CD14-positive monocyte (primary cell): ENCODE data around the gene HLA-DMB. TPM values are rescaled to one million over a fixed set of nuclear protein-coding genes. Genes with fewer than 3 reads are reported as not detected.

Experiments used
- DNase-seq, 3 donors: peaks; one replicate each; pipeline ENCODE4 v3.0.0-alpha.2; 2011 to 2022
- H2AFZ ChIP-seq: 2 replicates; pipeline ENCODE4 v1.6.0; 2012; ENCODE audit warnings: mild to moderate bottlenecking, low read depth, low read length, inconsistent platforms; ENCODE audit not compliant: insufficient read depth, poor library complexity, severe bottlenecking
- H3K27ac ChIP-seq, 2 donors: 1 replicate in 1 of 2; 2 replicates in 1 of 2; pipeline ENCODE4 v1.5.1; 2012 to 2013; ENCODE audit warnings: low read length in 2 of 2, control low read depth in 1 of 2, inconsistent platforms in 1 of 2, low read depth in 1 of 2, mild to moderate bottlenecking in 1 of 2
- H3K27me3 ChIP-seq, 2 donors: one replicate each; pipeline versions ENCODE4 v1.6.0 to v1.6.1; 2011 to 2013; ENCODE audit warnings: low read length in 2 of 2; ENCODE audit not compliant: control insufficient read depth in 2 of 2, insufficient read depth in 2 of 2
- H3K36me3 ChIP-seq, 2 donors: replicated peaks in 1 of 2; 1 replicate in 1 of 2; 2 replicates in 1 of 2; pipeline versions ENCODE4 v1.5.1 to v1.6.1; 2012 to 2013; ENCODE audit warnings: low read length in 2 of 2, control low read depth in 1 of 2, inconsistent platforms in 1 of 2, mild to moderate bottlenecking in 1 of 2; ENCODE audit not compliant: insufficient read depth in 2 of 2, control insufficient read depth in 1 of 2
- H3K4me1 ChIP-seq, 2 donors: 1 replicate in 1 of 2; 2 replicates in 1 of 2; pipeline versions ENCODE4 v1.5.1 to v1.6.1; 2012 to 2013; ENCODE audit warnings: low read length in 2 of 2, control low read depth in 1 of 2, inconsistent platforms in 1 of 2, mild to moderate bottlenecking in 1 of 2, moderate library complexity in 1 of 2; ENCODE audit not compliant: insufficient read depth in 2 of 2, control insufficient read depth in 1 of 2
- H3K4me2 ChIP-seq: replicated peaks from 2 replicates; pipeline ENCODE3; 2012; ENCODE audit warnings: low read length, moderate library complexity, mild to moderate bottlenecking; ENCODE audit not compliant: poor library complexity, severe bottlenecking; ENCODE audit errors: extremely low read depth
- H3K4me3 ChIP-seq, 3 experiments: fragments of 200-600 bp in 1 of 3; sonication (generic) in 1 of 3; replicated peaks in 1 of 3; 1 replicate in 2 of 3; 2 replicates in 1 of 3; pipeline ENCODE4 v1.5.1; 2011 to 2013; ENCODE audit warnings: low read length in 3 of 3, mild to moderate bottlenecking in 3 of 3, control low read depth in 2 of 3, low read depth in 2 of 3, inconsistent platforms in 1 of 3, moderate library complexity in 1 of 3
- H3K79me2 ChIP-seq: 2 replicates; pipeline ENCODE4 v1.6.0; 2012; ENCODE audit warnings: mild to moderate bottlenecking, control low read depth, inconsistent platforms, low read length, moderate library complexity; ENCODE audit not compliant: insufficient read depth
- H3K9ac ChIP-seq: 2 replicates; pipeline ENCODE4 v1.6.0; 2017; ENCODE audit warnings: low read length, mild to moderate bottlenecking; ENCODE audit not compliant: insufficient read depth, poor library complexity, severe bottlenecking
- H3K9me3 ChIP-seq, 2 donors: replicated peaks in 1 of 2; 1 replicate in 1 of 2; 2 replicates in 1 of 2; pipeline versions ENCODE4 v1.5.1 to v1.6.1; 2012 to 2013; ENCODE audit warnings: low read length in 2 of 2, control low read depth in 1 of 2; ENCODE audit not compliant: control insufficient read depth in 1 of 2, insufficient read depth in 1 of 2
- H4K20me1 ChIP-seq: 2 replicates; pipeline ENCODE4 v1.6.0; 2012; ENCODE audit warnings: mild to moderate bottlenecking, low read length, control low read depth, moderate library complexity; ENCODE audit not compliant: insufficient read depth
- H3K27ac Mint-ChIP-seq, 7 donors: one replicate each; pipeline ENCODE4 v1.8.0; 2020; ENCODE audit warnings: mild to moderate bottlenecking in 7 of 7, mixed read lengths in 7 of 7, moderate library complexity in 6 of 7, inconsistent platforms in 2 of 7
- H3K27me3 Mint-ChIP-seq, 3 donors: one replicate each; pipeline ENCODE4 v1.8.0; 2021 to 2022; ENCODE audit warnings: low read depth in 3 of 3, mild to moderate bottlenecking in 3 of 3, mixed read lengths in 3 of 3, moderate library complexity in 3 of 3, inconsistent platforms in 1 of 3
- H3K36me3 Mint-ChIP-seq, 2 donors: one replicate each; pipeline ENCODE4 v1.8.0; 2020; ENCODE audit warnings: mixed read lengths in 2 of 2, inconsistent platforms in 1 of 2, mild to moderate bottlenecking in 1 of 2
- H3K4me1 Mint-ChIP-seq: one replicate; pipeline ENCODE4 v1.8.0; 2020; ENCODE audit warnings: mild to moderate bottlenecking, mixed read lengths
- H3K4me3 Mint-ChIP-seq, 2 donors: one replicate each; pipeline ENCODE4 v1.8.0; 2020; ENCODE audit warnings: mild to moderate bottlenecking in 2 of 2, mixed read lengths in 2 of 2, moderate library complexity in 1 of 2
- H3K9me3 Mint-ChIP-seq, 7 donors: one replicate each; pipeline ENCODE4 v1.8.0; 2020 to 2022; ENCODE audit warnings: mixed read lengths in 7 of 7, mild to moderate bottlenecking in 6 of 7, moderate library complexity in 6 of 7, inconsistent platforms in 2 of 7
- CTCF ChIP-seq: fragments of 200-600 bp; IDR thresholded peaks from one replicate; pipeline ENCODE4 v1.8.0; 2022; ENCODE audit warnings: antibody characterized with exemption, mild to moderate bottlenecking
- WGBS: methylation state at CpG from one replicate; pipeline ENCODE4 v1.1.5; 2013; ENCODE audit warnings: missing lambda C conversion rate; ENCODE audit not compliant: insufficient coverage; 5-methylcytosine and 5-hydroxymethylcytosine counted together
- intact Hi-C, 2 donors: fragments of 100-400 bp; cut with micrococcal nuclease; formaldehyde crosslinking; loops; one replicate each; pipeline versions ENCODE4 v1.15.0 to v1.15.1; 2023
- polyA plus RNA-seq, 3 donors: library from polyadenylated mRNA; depleted of rRNA in 1 of 3; unstranded in 2 of 3; stranded (reverse) in 1 of 3; fragments of 300-500 nt in 2 of 3; fragments of >200 nt in 1 of 3; fragmentation: Illumina TruSeq in 2 of 3; gene quantifications; 1 replicate in 2 of 3; 2 replicates in 1 of 3; pipeline ENCODE4 v1.2.3, GENCODE V29; 2012 to 2021

HLA-DMB gene
- polyA plus RNA-seq, 3 donors, result 510 to 924 (median 726) TPM

GRCh38 chr6:32972353-32973143 is 31.7 kb upstream of the HLA-DMB start:
- Histone ChIP-seq H3K4me3 (peak overlapping the region; percentile 76 to 93 (median 90)), H3K79me2 (peaks cover 89% of the 10 kb centered on the region), H3K36me3 (peaks cover 34 to 42% of the 10 kb centered on the region in 2 donors), H3K4me1 (peaks cover 38 to 45% of the 10 kb centered on the region in 2 donors), H3K27ac (peak overlapping the region; percentile 81 to 97), H3K4me2 (peak overlapping the region; percentile 89), H2AFZ (no peak overlapping the region), H3K9me3 (no peaks in the 10 kb centered on the region), H4K20me1 (peaks cover 55% of the 10 kb centered on the region), H3K9ac (peak overlapping the region; percentile 80), H3K27me3 (no peaks in the 10 kb centered on the region)
- peak in 2 of 3 donors; percentile 45 to 81 for DNase-seq
- peaks cover 0 to 10% (median 2%) of the 10 kb centered on the region in 3 donors for H3K27me3 Mint-ChIP-seq
- peak overlapping the region; percentile 98 to 100 for H3K4me3 Mint-ChIP-seq
- H3K4me1 Mint-ChIP-seq, result peaks cover 48% of the 10 kb centered on the region
- intact Hi-C loops, result loop anchor here (5.0 kb wide), 3 partner anchors 35 to 130 kb away; partner anchors contain the start of gene PSMB8 (in 1 of the 2)
- under 1% methylated on average over 58 of the region's 70 CpGs for WGBS
- peak overlapping the region; percentile 89 to 100 (median 99) for H3K27ac Mint-ChIP-seq
- H3K9me3 Mint-ChIP-seq, result peaks cover 0 to 9% (median 0%) of the 10 kb centered on the region in 7 donors
- TF ChIP-seq CTCF, result no peak
- peaks cover 46 to 55% of the 10 kb centered on the region in 2 donors for H3K36me3 Mint-ChIP-seq

- peaks cover 26 to 35% of the 10 kb centered on the region in 2 donors for H3K36me3 ChIP-seq
- Mint-ChIP-seq H3K4me1 (peaks cover 48% of the 10 kb centered on the region), H3K9me3 (peaks cover 0 to 9% (median 0%) of the 10 kb centered on the region in 7 donors), H3K36me3 (peaks cover 38 to 47% of the 10 kb centered on the region in 2 donors), H3K4me3 (peak overlapping the region; percentile 98 to 100), H3K27ac (peak overlapping the region; percentile 97 to 100 (median 99)), H3K27me3 (peaks cover 0 to 10% (median 2%) of the 10 kb centered on the region in 3 donors)
- H3K79me2 ChIP-seq, result peaks cover 89% of the 10 kb centered on the region
- H2AFZ ChIP-seq, result no peak overlapping the region
- H3K4me3 ChIP-seq, result peak overlapping the region; percentile 93 to 96 (median 93)
- DNase-seq, result peak; percentile 100
- intact Hi-C loops, result loop anchor here (5.0 kb wide), 3 partner anchors 34 to 129 kb away; partner anchors contain the start of gene PSMB8 (in 1 of the 2)
- H3K4me1 ChIP-seq, result peaks cover 43 to 45% of the 10 kb centered on the region in 2 donors
- peak overlapping the region; percentile 99 for H3K4me2 ChIP-seq
- WGBS, result 0% methylated on average over 39 of the region's 58 CpGs
- H3K27ac ChIP-seq, result peak overlapping the region; percentile 95 to 97
- peak overlapping the region; percentile 80 for H3K9ac ChIP-seq
- no peak for TF ChIP-seq CTCF
- H4K20me1 ChIP-seq, result peaks cover 47% of the 10 kb centered on the region
- no peaks in the 10 kb centered on the region for H3K27me3 ChIP-seq
- H3K9me3 ChIP-seq, result no peaks in the 10 kb centered on the region
Observed at GRCh38 chr6:32971581-32972352, 30.9 kb upstream of the HLA-DMB start.
